H1 (cell line): ENCODE measurements around the gene PCDH7.

Source experiments
- CBX8 ChIP-seq: fragments of 300-800, 300-1000 bp; sonication (generic); IDR thresholded peaks from 2 replicates; pipeline ENCODE4 v1.7.1; 2016; ENCODE audit warnings: low read depth, low read length, borderline replicate concordance
- CREB1 ChIP-seq: IDR thresholded peaks from 2 replicates; pipeline ENCODE4 v1.6.1; 2012; ENCODE audit warnings: inconsistent platforms
- EP300 ChIP-seq, 2 experiments: IDR thresholded peaks; 1 replicate in 1 of 2; 2 replicates in 1 of 2; pipeline ENCODE4 v1.6.1; 2011 to 2012; ENCODE audit warnings: low read depth in 2 of 2, low read length in 2 of 2, mild to moderate bottlenecking in 2 of 2, borderline replicate concordance in 1 of 2, inconsistent platforms in 1 of 2, moderate library complexity in 1 of 2
- FOSL1 ChIP-seq: IDR thresholded peaks from 2 replicates; pipeline ENCODE4 v1.6.1; 2011; ENCODE audit warnings: mild to moderate bottlenecking, low read depth, low read length, moderate library complexity; ENCODE audit not compliant: insufficient read depth
- GABPA ChIP-seq: IDR thresholded peaks from 2 replicates; pipeline ENCODE4 v1.6.1; 2011; ENCODE audit warnings: mild to moderate bottlenecking, low read length, moderate library complexity, borderline replicate concordance; ENCODE audit not compliant: insufficient read depth
- KDM1A ChIP-seq: fragments of 200-600, 300-600 bp; sonication (generic); IDR thresholded peaks from 2 replicates; pipeline ENCODE4 v1.7.1; 2016; ENCODE audit warnings: mild to moderate bottlenecking, low read length, borderline replicate concordance
- KDM5A ChIP-seq: fragments of 200-600 bp; IDR thresholded peaks from 2 replicates; pipeline ENCODE4 v1.7.1; 2012; ENCODE audit warnings: mild to moderate bottlenecking, low read length, inconsistent platforms, mixed read lengths
- POLR2A ChIP-seq, 2 experiments: IDR thresholded peaks; 1 replicate in 1 of 2; 2 replicates in 1 of 2; pipeline ENCODE4 v1.6.1; 2011; ENCODE audit warnings: low read depth in 2 of 2, low read length in 2 of 2, mild to moderate bottlenecking in 2 of 2; ENCODE audit errors: control extremely low read depth in 1 of 2
- POLR2AphosphoS5 ChIP-seq: IDR thresholded peaks from 2 replicates; pipeline ENCODE4 v1.6.1; 2011; ENCODE audit warnings: low read depth, low read length
- RBBP5 ChIP-seq: IDR thresholded peaks from 2 replicates; pipeline ENCODE4 v1.7.1; 2012; ENCODE audit warnings: low read depth, mild to moderate bottlenecking, inconsistent platforms, low read length, moderate library complexity, borderline replicate concordance
- SIN3A ChIP-seq, 2 experiments: IDR thresholded peaks in 1 of 2; conservative IDR thresholded peaks in 1 of 2; 2 replicates each; pipeline ENCODE4 v1.6.1; 2011 to 2012; ENCODE audit warnings: low read length in 2 of 2, improper control_type of control experiment in 1 of 2, low read depth in 1 of 2, mild to moderate bottlenecking in 1 of 2
- TAF1 ChIP-seq: IDR thresholded peaks from 2 replicates; pipeline ENCODE4 v1.6.1; 2011; ENCODE audit warnings: mild to moderate bottlenecking, low read depth, low read length
- YY1 ChIP-seq: IDR thresholded peaks from 2 replicates; pipeline ENCODE4 v1.6.1; 2011; ENCODE audit warnings: low read depth, mild to moderate bottlenecking, low read length
- TF ChIP-seq, protein P1 (sequence below), 3 experiments: IDR thresholded peaks; 1 replicate in 2 of 3; 2 replicates in 1 of 3; pipeline versions ENCODE4 v1.5.1 to v1.6.1; 2011; ENCODE audit warnings: low read length in 3 of 3, mild to moderate bottlenecking in 3 of 3, inconsistent platforms in 2 of 3, low read depth in 1 of 3, moderate library complexity in 1 of 3; ENCODE audit not compliant: insufficient read depth in 1 of 3; ENCODE audit errors: control extremely low read depth in 1 of 3

- TF ChIP-seq, protein P1, sequence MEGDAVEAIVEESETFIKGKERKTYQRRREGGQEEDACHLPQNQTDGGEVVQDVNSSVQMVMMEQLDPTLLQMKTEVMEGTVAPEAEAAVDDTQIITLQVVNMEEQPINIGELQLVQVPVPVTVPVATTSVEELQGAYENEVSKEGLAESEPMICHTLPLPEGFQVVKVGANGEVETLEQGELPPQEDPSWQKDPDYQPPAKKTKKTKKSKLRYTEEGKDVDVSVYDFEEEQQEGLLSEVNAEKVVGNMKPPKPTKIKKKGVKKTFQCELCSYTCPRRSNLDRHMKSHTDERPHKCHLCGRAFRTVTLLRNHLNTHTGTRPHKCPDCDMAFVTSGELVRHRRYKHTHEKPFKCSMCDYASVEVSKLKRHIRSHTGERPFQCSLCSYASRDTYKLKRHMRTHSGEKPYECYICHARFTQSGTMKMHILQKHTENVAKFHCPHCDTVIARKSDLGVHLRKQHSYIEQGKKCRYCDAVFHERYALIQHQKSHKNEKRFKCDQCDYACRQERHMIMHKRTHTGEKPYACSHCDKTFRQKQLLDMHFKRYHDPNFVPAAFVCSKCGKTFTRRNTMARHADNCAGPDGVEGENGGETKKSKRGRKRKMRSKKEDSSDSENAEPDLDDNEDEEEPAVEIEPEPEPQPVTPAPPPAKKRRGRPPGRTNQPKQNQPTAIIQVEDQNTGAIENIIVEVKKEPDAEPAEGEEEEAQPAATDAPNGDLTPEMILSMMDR (IDR thresholded peaks at IDR 0.05; ENCODE audit: control extremely low read depth in 1 of 3, insufficient read depth in 1 of 3, low read depth in 1 of 3, low read length in 3 of 3), result no peak
- TF ChIP-seq CBX8 (no peak), TAF1 (no peak), RBBP5 (no peak), YY1 (no peak), KDM1A (no peak), KDM5A (no peak), POLR2A (IDR thresholded peaks at IDR 0.05; ENCODE audit: control extremely low read depth in 1 of 2, low read depth in 2 of 2, low read length in 2 of 2) (no peak), CREB1 (no peak), SIN3A (conservative IDR thresholded peaks at IDR 0.05 in 1 of 2, IDR thresholded peaks at IDR 0.05 in 1 of 2; ENCODE audit: low read depth in 1 of 2, low read length in 2 of 2) (no peak), POLR2AphosphoS5 (no peak), GABPA (no peak), EP300 (IDR thresholded peaks at IDR 0.05; ENCODE audit: borderline replicate concordance in 1 of 2, low read depth in 2 of 2, low read length in 2 of 2) (no peak), FOSL1 (no peak)
Observed at GRCh38 chr4:30776921-30777415, 56.8 kb downstream of the PCDH7 start.
